HEK293 (cell line): ENCODE results near the gene ZNF599.

Source experiments
- CTCF ChIA-PET: fragments of 350-600 bp; formaldehyde crosslinking; extraction: SDS; loops from one replicate; lab custom pipeline; 2021; ENCODE audit warnings: antibody characterized with exemption; lab: Yijun Ruan, JAX
- POLR2A ChIA-PET: fragments of 300-600 bp; formaldehyde crosslinking; extraction: SDS; loops from one replicate; lab custom pipeline; 2020; ENCODE audit warnings: antibody characterized with exemption, inconsistent platforms; lab: Yijun Ruan, JAX
- H3K27ac ChIP-seq: fragments of 200-500 bp; sonication (Bioruptor generic); 2 replicates; pipeline ENCODE4 v1.5.1; 2014; ENCODE audit warnings: low read depth, low read length, control low read depth, inconsistent platforms; ENCODE audit errors: extremely low read depth
- H3K36me3 ChIP-seq, 2 experiments: fragments of 200-500 bp in 1 of 2; sonication (Bioruptor generic) in 1 of 2; 1 replicate in 1 of 2; 2 replicates in 1 of 2; pipeline ENCODE4 v1.5.1; 2014 to 2017; ENCODE audit warnings: inconsistent platforms in 2 of 2, low read length in 2 of 2; ENCODE audit not compliant: control insufficient read depth in 2 of 2, insufficient read depth in 1 of 2
- H3K4me1 ChIP-seq: fragments of 200-500 bp; sonication (Bioruptor generic); 2 replicates; pipeline ENCODE4 v1.5.1; 2014; ENCODE audit warnings: mild to moderate bottlenecking, low read length, inconsistent platforms; ENCODE audit not compliant: control insufficient read depth, insufficient read depth
- H3K4me3 ChIP-seq: 2 replicates; pipeline ENCODE4 v1.5.1; 2011; ENCODE audit warnings: low read depth, mild to moderate bottlenecking, control low read depth, low read length, moderate library complexity
- H3K9me3 ChIP-seq: fragments of 200-500 bp; sonication (Bioruptor generic); 2 replicates; pipeline ENCODE4 v1.5.1; 2014; ENCODE audit warnings: low read depth, low read length, inconsistent platforms; ENCODE audit not compliant: control insufficient read depth, insufficient read depth
- BCL11B ChIP-seq: fragments of 450-650 bp; formaldehyde crosslinking; IDR thresholded peaks from 2 replicates; pipeline ENCODE4 v1.5.1; 2016; ENCODE audit warnings: low read depth, missing biosample characterization, missing genetic modification characterization
- CTCF ChIP-seq: fragments of 450-650 bp; formaldehyde crosslinking; IDR thresholded peaks from 2 replicates; pipeline ENCODE4 v1.5.1; 2016; ENCODE audit warnings: missing biosample characterization, missing genetic modification characterization
- EGR2 ChIP-seq: fragments of 450-650 bp; formaldehyde crosslinking; IDR thresholded peaks from 2 replicates; pipeline ENCODE4 v1.5.1; 2016; ENCODE audit warnings: low read depth, missing biosample characterization, missing genetic modification characterization
- KLF16 ChIP-seq: fragments of 450-650 bp; formaldehyde crosslinking; IDR thresholded peaks from 2 replicates; pipeline ENCODE4 v1.5.1; 2017; ENCODE audit warnings: missing biosample characterization, missing genetic modification characterization
- KLF9 ChIP-seq: fragments of 450-650 bp; formaldehyde crosslinking; IDR thresholded peaks from 2 replicates; pipeline ENCODE4 v1.5.1; 2016; ENCODE audit warnings: missing biosample characterization, missing genetic modification characterization, low read depth
- REPIN1 ChIP-seq: fragments of 450-650 bp; formaldehyde crosslinking; IDR thresholded peaks from 2 replicates; pipeline ENCODE4 v1.5.1; 2017; ENCODE audit warnings: missing biosample characterization, missing genetic modification characterization, low read depth
- SP2 ChIP-seq: fragments of 450-650 bp; formaldehyde crosslinking; IDR thresholded peaks from 2 replicates; pipeline ENCODE4 v1.5.1; 2016; ENCODE audit warnings: missing biosample characterization, missing genetic modification characterization
- ZBTB21 ChIP-seq: fragments of 450-650 bp; formaldehyde crosslinking; IDR thresholded peaks from 2 replicates; pipeline ENCODE4 v1.5.1; 2017; ENCODE audit warnings: missing biosample characterization, missing genetic modification characterization
- ZEB2 ChIP-seq: fragments of 450-650 bp; formaldehyde crosslinking; IDR thresholded peaks from 2 replicates; pipeline ENCODE4 v1.5.1; 2016; ENCODE audit warnings: missing biosample characterization, missing genetic modification characterization
- ZNF10 ChIP-seq: fragments of 450-650 bp; formaldehyde crosslinking; IDR thresholded peaks from 2 replicates; pipeline ENCODE4 v1.5.1; 2017; ENCODE audit warnings: missing biosample characterization, missing genetic modification characterization
- ZNF133 ChIP-seq: fragments of 450-650 bp; formaldehyde crosslinking; IDR thresholded peaks from 2 replicates; pipeline ENCODE4 v1.5.1; 2016; ENCODE audit warnings: missing biosample characterization, missing genetic modification characterization
- ZNF174 ChIP-seq: fragments of 450-650 bp; formaldehyde crosslinking; IDR thresholded peaks from 2 replicates; pipeline ENCODE4 v1.5.0; 2017; ENCODE audit warnings: missing biosample characterization, mild to moderate bottlenecking, missing genetic modification characterization
- ZNF2 ChIP-seq: fragments of 450-650 bp; formaldehyde crosslinking; IDR thresholded peaks from 2 replicates; pipeline ENCODE4 v1.5.1; 2016; ENCODE audit warnings: missing biosample characterization, missing genetic modification characterization
- ZNF292 ChIP-seq: fragments of 450-650 bp; formaldehyde crosslinking; IDR thresholded peaks from 2 replicates; pipeline ENCODE4 v1.5.1; 2016; ENCODE audit warnings: low read depth, missing biosample characterization, missing genetic modification characterization, borderline replicate concordance
- ZNF341 ChIP-seq: fragments of 450-650 bp; formaldehyde crosslinking; IDR thresholded peaks from 2 replicates; pipeline ENCODE4; 2016; ENCODE audit warnings: low read depth, missing biosample characterization, missing genetic modification characterization
- ZNF514 ChIP-seq: fragments of 450-650 bp; formaldehyde crosslinking; IDR thresholded peaks from 2 replicates; pipeline ENCODE4 v1.5.1; 2016; ENCODE audit warnings: missing biosample characterization, missing genetic modification characterization
- ZNF548 ChIP-seq: fragments of 450-650 bp; formaldehyde crosslinking; IDR thresholded peaks from 2 replicates; pipeline ENCODE4 v1.5.1; 2016; ENCODE audit warnings: missing biosample characterization, missing genetic modification characterization
- ZNF776 ChIP-seq: fragments of 450-650 bp; formaldehyde crosslinking; IDR thresholded peaks from 2 replicates; pipeline ENCODE4 v1.5.0; 2017; ENCODE audit warnings: missing biosample characterization, missing genetic modification characterization, borderline replicate concordance
- ZNF777 ChIP-seq: fragments of 450-650 bp; formaldehyde crosslinking; IDR thresholded peaks from 2 replicates; pipeline ENCODE4 v1.5.1; 2017; ENCODE audit warnings: missing biosample characterization, missing genetic modification characterization, borderline replicate concordance
- TF ChIP-seq, protein P1 (sequence below): fragments of 450-650 bp; formaldehyde crosslinking; IDR thresholded peaks from 2 replicates; pipeline ENCODE4 v1.5.1; 2016; ENCODE audit warnings: missing biosample characterization, missing genetic modification characterization
- TF ChIP-seq, protein P2 (sequence below): fragments of 450-650 bp; formaldehyde crosslinking; IDR thresholded peaks from 2 replicates; pipeline ENCODE4 v1.5.1; 2017; ENCODE audit warnings: missing biosample characterization, missing genetic modification characterization
- TF ChIP-seq, protein P3 (sequence below): fragments of 450-650 bp; formaldehyde crosslinking; IDR thresholded peaks from 2 replicates; pipeline ENCODE4 v1.5.1; 2017; ENCODE audit warnings: missing biosample characterization, missing genetic modification characterization
- TF ChIP-seq, protein P4 (sequence below): fragments of 450-650 bp; formaldehyde crosslinking; IDR thresholded peaks from 2 replicates; pipeline ENCODE4 v1.5.1; 2016; ENCODE audit warnings: missing biosample characterization, missing genetic modification characterization
- TF ChIP-seq, protein P5 (sequence below): fragments of 450-650 bp; formaldehyde crosslinking; IDR thresholded peaks from 2 replicates; pipeline ENCODE4 v1.5.1; 2016; ENCODE audit warnings: missing biosample characterization, missing genetic modification characterization

ZNF599 gene

DNA sequence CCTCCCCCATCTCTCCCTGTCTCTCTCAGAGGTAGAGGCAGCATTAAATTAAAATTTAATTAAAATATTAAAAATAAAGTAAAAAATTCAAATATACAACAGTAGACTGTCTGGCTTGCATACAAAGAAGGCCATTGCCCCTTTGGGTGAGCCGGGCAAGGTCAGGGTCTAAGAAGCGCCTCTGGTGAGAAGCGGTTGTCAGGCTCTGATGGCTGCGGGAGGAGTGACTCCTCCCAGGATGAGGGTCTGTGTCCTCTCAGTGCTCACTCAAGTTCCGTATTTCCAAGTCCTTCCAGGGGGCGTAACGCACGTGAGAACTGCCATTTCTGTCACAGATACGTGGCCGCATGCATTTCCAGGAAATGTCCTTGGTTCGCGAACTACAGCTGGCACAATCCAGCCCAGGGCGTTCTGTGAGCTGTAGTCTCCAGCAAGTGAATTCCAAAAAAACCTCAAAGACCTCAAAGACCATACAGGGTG is 39.7 kb downstream of the ZNF599 start:
- ChIA-PET CTCF (interaction anchor here (0.8 to 2.7 kb wide), 4 partner anchors 21 to 403 kb away, joined by 3 to 7 read pairs (median 4); no protein-coding TSS in a partner anchor), POLR2A (interaction anchor here (1.0 to 2.2 kb wide), 5 partner anchors 39 to 194 kb away, joined by 3 to 24 read pairs (median 3); partner anchors contain the start of genes SCGB2B2, ZNF30 and ZNF302)
- peaks cover 14% of the 10 kb centered on the region for H3K4me1 ChIP-seq
- peak overlapping the region; percentile 68 for H3K4me3 ChIP-seq
- peak; percentile 30; the same call in 1 of the 2 replicates for TF ChIP-seq ZNF133
- TF ChIP-seq ZNF514 (tag by site-specific recombination): no peak
- no peak for TF ChIP-seq ZNF776 (tag by site-specific recombination)
- 0 out of 2 replicates have a peak, but pooled peaks have one; percentile 5 for TF ChIP-seq ZNF10 (tag by site-specific recombination)
- TF ChIP-seq ZNF548 (tag by site-specific recombination): no peak
- TF ChIP-seq SP2 (tag by site-specific recombination): peak; percentile 18; the same call in 1 of the 2 replicates
- TF ChIP-seq KLF16 (tag by site-specific recombination): peak; percentile 93
- TF ChIP-seq BCL11B (tag by site-specific recombination): no peak
- 0 out of 2 replicates have a peak, but pooled peaks have one; percentile 13 for TF ChIP-seq ZBTB21 (tag by site-specific recombination)
- no peak for TF ChIP-seq ZEB2 (tag by site-specific recombination)
- TF ChIP-seq, protein P1, sequence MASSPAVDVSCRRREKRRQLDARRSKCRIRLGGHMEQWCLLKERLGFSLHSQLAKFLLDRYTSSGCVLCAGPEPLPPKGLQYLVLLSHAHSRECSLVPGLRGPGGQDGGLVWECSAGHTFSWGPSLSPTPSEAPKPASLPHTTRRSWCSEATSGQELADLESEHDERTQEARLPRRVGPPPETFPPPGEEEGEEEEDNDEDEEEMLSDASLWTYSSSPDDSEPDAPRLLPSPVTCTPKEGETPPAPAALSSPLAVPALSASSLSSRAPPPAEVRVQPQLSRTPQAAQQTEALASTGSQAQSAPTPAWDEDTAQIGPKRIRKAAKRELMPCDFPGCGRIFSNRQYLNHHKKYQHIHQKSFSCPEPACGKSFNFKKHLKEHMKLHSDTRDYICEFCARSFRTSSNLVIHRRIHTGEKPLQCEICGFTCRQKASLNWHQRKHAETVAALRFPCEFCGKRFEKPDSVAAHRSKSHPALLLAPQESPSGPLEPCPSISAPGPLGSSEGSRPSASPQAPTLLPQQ (tag by site-specific recombination): 0 out of 2 replicates have a peak, but pooled peaks have one; percentile 65
- peak; percentile 86 for TF ChIP-seq KLF9 (tag by site-specific recombination)
- TF ChIP-seq ZNF777 (tag by site-specific recombination): peak; percentile 14; the same call in 1 of the 2 replicates
- peak; percentile 90 for TF ChIP-seq ZNF341 (tag by site-specific recombination)
- peak; percentile 52 for TF ChIP-seq CTCF (tag by site-specific recombination)
- TF ChIP-seq ZNF292: no peak
- TF ChIP-seq EGR2 (tag by site-specific recombination): 0 out of 2 replicates have a peak, but pooled peaks have one; percentile 25
- TF ChIP-seq ZNF174 (tag by site-specific recombination): 0 out of 2 replicates have a peak, but pooled peaks have one; percentile 21
- TF ChIP-seq, protein P2, sequence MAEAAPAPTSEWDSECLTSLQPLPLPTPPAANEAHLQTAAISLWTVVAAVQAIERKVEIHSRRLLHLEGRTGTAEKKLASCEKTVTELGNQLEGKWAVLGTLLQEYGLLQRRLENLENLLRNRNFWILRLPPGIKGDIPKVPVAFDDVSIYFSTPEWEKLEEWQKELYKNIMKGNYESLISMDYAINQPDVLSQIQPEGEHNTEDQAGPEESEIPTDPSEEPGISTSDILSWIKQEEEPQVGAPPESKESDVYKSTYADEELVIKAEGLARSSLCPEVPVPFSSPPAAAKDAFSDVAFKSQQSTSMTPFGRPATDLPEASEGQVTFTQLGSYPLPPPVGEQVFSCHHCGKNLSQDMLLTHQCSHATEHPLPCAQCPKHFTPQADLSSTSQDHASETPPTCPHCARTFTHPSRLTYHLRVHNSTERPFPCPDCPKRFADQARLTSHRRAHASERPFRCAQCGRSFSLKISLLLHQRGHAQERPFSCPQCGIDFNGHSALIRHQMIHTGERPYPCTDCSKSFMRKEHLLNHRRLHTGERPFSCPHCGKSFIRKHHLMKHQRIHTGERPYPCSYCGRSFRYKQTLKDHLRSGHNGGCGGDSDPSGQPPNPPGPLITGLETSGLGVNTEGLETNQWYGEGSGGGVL (tag by site-specific recombination): 0 out of 2 replicates have a peak, but pooled peaks have one; percentile 5
- TF ChIP-seq, protein P3, sequence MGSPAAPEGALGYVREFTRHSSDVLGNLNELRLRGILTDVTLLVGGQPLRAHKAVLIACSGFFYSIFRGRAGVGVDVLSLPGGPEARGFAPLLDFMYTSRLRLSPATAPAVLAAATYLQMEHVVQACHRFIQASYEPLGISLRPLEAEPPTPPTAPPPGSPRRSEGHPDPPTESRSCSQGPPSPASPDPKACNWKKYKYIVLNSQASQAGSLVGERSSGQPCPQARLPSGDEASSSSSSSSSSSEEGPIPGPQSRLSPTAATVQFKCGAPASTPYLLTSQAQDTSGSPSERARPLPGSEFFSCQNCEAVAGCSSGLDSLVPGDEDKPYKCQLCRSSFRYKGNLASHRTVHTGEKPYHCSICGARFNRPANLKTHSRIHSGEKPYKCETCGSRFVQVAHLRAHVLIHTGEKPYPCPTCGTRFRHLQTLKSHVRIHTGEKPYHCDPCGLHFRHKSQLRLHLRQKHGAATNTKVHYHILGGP: peak; percentile 92
- TF ChIP-seq, protein P4, sequence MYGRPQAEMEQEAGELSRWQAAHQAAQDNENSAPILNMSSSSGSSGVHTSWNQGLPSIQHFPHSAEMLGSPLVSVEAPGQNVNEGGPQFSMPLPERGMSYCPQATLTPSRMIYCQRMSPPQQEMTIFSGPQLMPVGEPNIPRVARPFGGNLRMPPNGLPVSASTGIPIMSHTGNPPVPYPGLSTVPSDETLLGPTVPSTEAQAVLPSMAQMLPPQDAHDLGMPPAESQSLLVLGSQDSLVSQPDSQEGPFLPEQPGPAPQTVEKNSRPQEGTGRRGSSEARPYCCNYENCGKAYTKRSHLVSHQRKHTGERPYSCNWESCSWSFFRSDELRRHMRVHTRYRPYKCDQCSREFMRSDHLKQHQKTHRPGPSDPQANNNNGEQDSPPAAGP (tag by site-specific recombination): 0 out of 2 replicates have a peak, but pooled peaks have one; percentile 18
- TF ChIP-seq, protein P5, sequence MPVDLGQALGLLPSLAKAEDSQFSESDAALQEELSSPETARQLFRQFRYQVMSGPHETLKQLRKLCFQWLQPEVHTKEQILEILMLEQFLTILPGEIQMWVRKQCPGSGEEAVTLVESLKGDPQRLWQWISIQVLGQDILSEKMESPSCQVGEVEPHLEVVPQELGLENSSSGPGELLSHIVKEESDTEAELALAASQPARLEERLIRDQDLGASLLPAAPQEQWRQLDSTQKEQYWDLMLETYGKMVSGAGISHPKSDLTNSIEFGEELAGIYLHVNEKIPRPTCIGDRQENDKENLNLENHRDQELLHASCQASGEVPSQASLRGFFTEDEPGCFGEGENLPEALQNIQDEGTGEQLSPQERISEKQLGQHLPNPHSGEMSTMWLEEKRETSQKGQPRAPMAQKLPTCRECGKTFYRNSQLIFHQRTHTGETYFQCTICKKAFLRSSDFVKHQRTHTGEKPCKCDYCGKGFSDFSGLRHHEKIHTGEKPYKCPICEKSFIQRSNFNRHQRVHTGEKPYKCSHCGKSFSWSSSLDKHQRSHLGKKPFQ: 0 out of 2 replicates have a peak, but pooled peaks have one; percentile 72
- no peak for TF ChIP-seq ZNF2
- TF ChIP-seq REPIN1: peak; percentile 69; the same call in 1 of the 2 replicates
- H3K9me3 ChIP-seq: peaks cover 8% of the 10 kb centered on the region
- H3K36me3 ChIP-seq: peaks cover 27 to 29% of the 10 kb centered on the region in 2 experiments
- H3K27ac ChIP-seq: peak overlapping the region; percentile 96
